Skeletal muscle satellite cell (primary cell): ENCODE data around the gene TENM4.

Experiments
- H3K27me3 ChIP-seq: 2 replicates; pipeline ENCODE4 v1.7.0; 2013; ENCODE audit warnings: low read length; ENCODE audit not compliant: control insufficient read depth, insufficient read depth
- H3K36me3 ChIP-seq: 2 replicates; pipeline ENCODE4 v1.7.0; 2013; ENCODE audit warnings: mild to moderate bottlenecking, control low read depth, low read length; ENCODE audit not compliant: insufficient read depth
- H3K4me1 ChIP-seq: 2 replicates; pipeline ENCODE4 v1.7.0; 2013; ENCODE audit warnings: low read length; ENCODE audit not compliant: control insufficient read depth, insufficient read depth
- H3K4me2 ChIP-seq: 2 replicates; pipeline ENCODE4 v1.7.0; 2013; ENCODE audit warnings: mild to moderate bottlenecking, low read length
- H3K4me3 ChIP-seq: 2 replicates; pipeline ENCODE4 v1.7.0; 2013; ENCODE audit warnings: low read length
- H3K9ac ChIP-seq: 2 replicates; pipeline ENCODE4 v1.7.0; 2013; ENCODE audit warnings: mild to moderate bottlenecking, low read depth, low read length, moderate library complexity
- H3K9me3 ChIP-seq: replicated peaks from 2 replicates; pipeline ENCODE4 v1.7.0; 2013; ENCODE audit warnings: mild to moderate bottlenecking, control low read depth, low read length

The TENM4 gene

GRCh38 chr11:79400206-79400605, 40.6 kb downstream of the TENM4 start:
- no peak overlapping the region for H3K4me3 ChIP-seq
- H3K9me3 ChIP-seq, result no peaks in the 10 kb centered on the region
- peaks cover 14% of the 10 kb centered on the region for H3K4me1 ChIP-seq
- H3K27me3 ChIP-seq, result no peaks in the 10 kb centered on the region
- H3K9ac ChIP-seq, result no peak overlapping the region
- H3K36me3 ChIP-seq, result no peaks in the 10 kb centered on the region
- H3K4me2 ChIP-seq, result no peak overlapping the region

- Histone ChIP-seq H3K36me3 (no peaks in the 10 kb centered on the region), H3K4me1 (peaks cover 14% of the 10 kb centered on the region), H3K4me2 (no peak overlapping the region), H3K27me3 (no peaks in the 10 kb centered on the region), H3K9ac (no peak overlapping the region), H3K4me3 (no peak overlapping the region), H3K9me3 (no peaks in the 10 kb centered on the region)
These were observed 43.6 kb downstream of the TENM4 start for GRCh38 chr11:79397252-79397651.

GRCh38 chr11:79396674-79397073, 44.2 kb downstream of the TENM4 start:
- Histone ChIP-seq H3K27me3 (no peaks in the 10 kb centered on the region), H3K4me3 (no peak overlapping the region), H3K9me3 (no peaks in the 10 kb centered on the region), H3K36me3 (no peaks in the 10 kb centered on the region), H3K4me2 (no peak overlapping the region), H3K4me1 (peaks cover 14% of the 10 kb centered on the region), H3K9ac (no peak overlapping the region)

- peaks cover 17% of the 10 kb centered on the region for H3K4me1 ChIP-seq
- H3K36me3 ChIP-seq, result no peaks in the 10 kb centered on the region
- no peak overlapping the region for H3K9ac ChIP-seq
- H3K4me3 ChIP-seq, result no peak overlapping the region
- H3K4me2 ChIP-seq, result no peak overlapping the region
- H3K9me3 ChIP-seq, result no peaks in the 10 kb centered on the region
- H3K27me3 ChIP-seq, result no peaks in the 10 kb centered on the region
These were observed 44.8 kb downstream of the TENM4 start for GRCh38 chr11:79396001-79396400.

- Histone ChIP-seq H3K36me3 (no peaks in the 10 kb centered on the region), H3K9ac (no peak overlapping the region), H3K4me2 (no peak overlapping the region), H3K4me1 (peaks cover 19% of the 10 kb centered on the region), H3K4me3 (no peak overlapping the region), H3K9me3 (no peaks in the 10 kb centered on the region), H3K27me3 (no peaks in the 10 kb centered on the region)
These were observed 47.3 kb downstream of the TENM4 start for GRCh38 chr11:79393362-79394043.

- Histone ChIP-seq H3K4me3 (no peak overlapping the region), H3K9me3 (no peaks in the 10 kb centered on the region), H3K4me2 (no peak overlapping the region), H3K27me3 (no peaks in the 10 kb centered on the region), H3K4me1 (peaks cover 12% of the 10 kb centered on the region), H3K36me3 (no peaks in the 10 kb centered on the region), H3K9ac (no peak overlapping the region)
These were observed 48.7 kb downstream of the TENM4 start for GRCh38 chr11:79392161-79392560.

GRCh38 chr11:79390923-79391322, 49.9 kb downstream of the TENM4 start:
- Histone ChIP-seq H3K9me3 (no peaks in the 10 kb centered on the region), H3K9ac (no peak overlapping the region), H3K4me1 (peaks cover 5% of the 10 kb centered on the region), H3K27me3 (no peaks in the 10 kb centered on the region), H3K4me3 (no peak overlapping the region), H3K36me3 (no peaks in the 10 kb centered on the region), H3K4me2 (no peak overlapping the region)

GRCh38 chr11:79390477-79390876, 50.4 kb downstream of the TENM4 start:
- H3K4me3 ChIP-seq, result peak overlapping the region; percentile 52
- no peaks in the 10 kb centered on the region for H3K9me3 ChIP-seq
- H3K27me3 ChIP-seq, result no peaks in the 10 kb centered on the region
- peaks cover 5% of the 10 kb centered on the region for H3K4me1 ChIP-seq
- H3K4me2 ChIP-seq, result peak overlapping the region; percentile 63
- no peaks in the 10 kb centered on the region for H3K36me3 ChIP-seq
- peak overlapping the region; percentile 7 for H3K9ac ChIP-seq

- Histone ChIP-seq H3K27me3 (no peaks in the 10 kb centered on the region), H3K4me2 (no peak overlapping the region), H3K9me3 (no peaks in the 10 kb centered on the region), H3K4me1 (peaks cover 5% of the 10 kb centered on the region), H3K36me3 (no peaks in the 10 kb centered on the region), H3K4me3 (no peak overlapping the region), H3K9ac (no peak overlapping the region)
These were observed 52.6 kb downstream of the TENM4 start for GRCh38 chr11:79388201-79388600.

- Histone ChIP-seq H3K27me3 (no peaks in the 10 kb centered on the region), H3K9ac (no peak overlapping the region)
These were observed 57.0 kb downstream of the TENM4 start for GRCh38 chr11:79383874-79384273.

GRCh38 chr11:79382301-79383050, 58.4 kb downstream of the TENM4 start:
- no peaks in the 10 kb centered on the region for H3K4me1 ChIP-seq
- no peaks in the 10 kb centered on the region for H3K9me3 ChIP-seq
- H3K9ac ChIP-seq, result no peak overlapping the region
- no peak overlapping the region for H3K4me2 ChIP-seq
- no peaks in the 10 kb centered on the region for H3K27me3 ChIP-seq
- H3K36me3 ChIP-seq, result no peaks in the 10 kb centered on the region
- no peak overlapping the region for H3K4me3 ChIP-seq

More at GRCh38 chr11:79383874-79384273, 57.0 kb downstream of the TENM4 start:
- Histone ChIP-seq H3K4me2 (no peak overlapping the region), H3K4me3 (no peak overlapping the region), H3K4me1 (no peaks in the 10 kb centered on the region), H3K36me3 (no peaks in the 10 kb centered on the region), H3K9me3 (no peaks in the 10 kb centered on the region)

- no peaks in the 10 kb centered on the region for H3K27me3 ChIP-seq
- H3K4me3 ChIP-seq, result no peak overlapping the region
- no peak overlapping the region for H3K4me2 ChIP-seq
- no peaks in the 10 kb centered on the region for H3K36me3 ChIP-seq
- no peaks in the 10 kb centered on the region for H3K9me3 ChIP-seq
- no peaks in the 10 kb centered on the region for H3K4me1 ChIP-seq
- no peak overlapping the region for H3K9ac ChIP-seq
These were observed 59.8 kb downstream of the TENM4 start for GRCh38 chr11:79381036-79381435.
